ENCODE measurements around the gene CDC42EP1. TPM values are rescaled to one million over a fixed set of nuclear protein-coding genes. Genes with fewer than 3 reads are reported as not detected.
"Not testable (repeated sequence)": the region's sequence is repeated elsewhere in the genome, so short reads cannot be mapped to it uniquely, and the experiment has no call there.

Gene CDC42EP1
- total and polyA plus RNA-seq, 2 experiments from 2014 or later: 7.7 to 10.2 TPM

- H3F3A ChIP-seq (replicated peaks; ENCODE audit: low read depth): peaks cover 19% of the 10 kb centered on the region
- no peaks in the 10 kb centered on the region for H3K9me2 ChIP-seq (ENCODE audit: insufficient read depth)
- H3K4me3 ChIP-seq: no peak overlapping the region
- Mint-ChIP-seq H3K9me3 (no peaks in the 10 kb centered on the region), H3K36me3 (ENCODE audit: low read depth) (no peaks in the 10 kb centered on the region), H3K4me1 (peaks cover 42% of the 10 kb centered on the region), H3K27me3 (ENCODE audit: insufficient read depth, low read depth, poor library complexity) (peaks cover 19% of the 10 kb centered on the region), H3K4me3 (no peak overlapping the region), H3K27ac (no peak overlapping the region)
- TF ChIP-seq, protein P1, sequence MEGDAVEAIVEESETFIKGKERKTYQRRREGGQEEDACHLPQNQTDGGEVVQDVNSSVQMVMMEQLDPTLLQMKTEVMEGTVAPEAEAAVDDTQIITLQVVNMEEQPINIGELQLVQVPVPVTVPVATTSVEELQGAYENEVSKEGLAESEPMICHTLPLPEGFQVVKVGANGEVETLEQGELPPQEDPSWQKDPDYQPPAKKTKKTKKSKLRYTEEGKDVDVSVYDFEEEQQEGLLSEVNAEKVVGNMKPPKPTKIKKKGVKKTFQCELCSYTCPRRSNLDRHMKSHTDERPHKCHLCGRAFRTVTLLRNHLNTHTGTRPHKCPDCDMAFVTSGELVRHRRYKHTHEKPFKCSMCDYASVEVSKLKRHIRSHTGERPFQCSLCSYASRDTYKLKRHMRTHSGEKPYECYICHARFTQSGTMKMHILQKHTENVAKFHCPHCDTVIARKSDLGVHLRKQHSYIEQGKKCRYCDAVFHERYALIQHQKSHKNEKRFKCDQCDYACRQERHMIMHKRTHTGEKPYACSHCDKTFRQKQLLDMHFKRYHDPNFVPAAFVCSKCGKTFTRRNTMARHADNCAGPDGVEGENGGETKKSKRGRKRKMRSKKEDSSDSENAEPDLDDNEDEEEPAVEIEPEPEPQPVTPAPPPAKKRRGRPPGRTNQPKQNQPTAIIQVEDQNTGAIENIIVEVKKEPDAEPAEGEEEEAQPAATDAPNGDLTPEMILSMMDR (conservative IDR thresholded peaks at IDR 0.05; ENCODE audit: low read depth in 2 of 2): peak in 1 of 2 experiments; percentile 25; a peak in 3 of 4 replicates
- TF ChIP-seq EZH2phosphoT487 (IDR thresholded peaks at IDR 0.05; ENCODE audit: unreplicated experiment): no peak
- H3K4me1 ChIP-seq (ENCODE audit: insufficient read depth): peaks cover 37% of the 10 kb centered on the region
- H3K27ac ChIP-seq (ENCODE audit: low read depth): no peak overlapping the region
- no peaks in the 10 kb centered on the region for H4K20me1 ChIP-seq (replicated peaks; ENCODE audit: insufficient read depth)
- no peaks in the 10 kb centered on the region for H3K79me2 ChIP-seq (replicated peaks; ENCODE audit: insufficient read depth)
- H3K27me3 ChIP-seq (ENCODE audit: insufficient read depth): no peaks in the 10 kb centered on the region
- no peaks in the 10 kb centered on the region for H3K36me3 ChIP-seq (ENCODE audit: insufficient read depth)
- DNase-seq (ENCODE audit: low spot score): no peak
- no peak overlapping the region for H3K4me2 ChIP-seq
- no peak for ATAC-seq
- no peak overlapping the region for H2AFZ ChIP-seq
Measured at GRCh38 chr22:37549704-37550059, 10.6 kb upstream of the CDC42EP1 start.

- H3K9me2 ChIP-seq (ENCODE audit: insufficient read depth); H4K20me1 ChIP-seq (replicated peaks; ENCODE audit: insufficient read depth); H3K4me3 Mint-ChIP-seq; DNase-seq (ENCODE audit: low spot score); H3K27ac Mint-ChIP-seq; H3K4me3 ChIP-seq; H3K36me3 Mint-ChIP-seq (ENCODE audit: low read depth); H3K9me3 Mint-ChIP-seq; ATAC-seq; H3K27me3 ChIP-seq (ENCODE audit: insufficient read depth); H3K36me3 ChIP-seq (ENCODE audit: insufficient read depth); H3K79me2 ChIP-seq (replicated peaks; ENCODE audit: insufficient read depth); H3K27ac ChIP-seq (ENCODE audit: low read depth); H3K4me2 ChIP-seq; H2AFZ ChIP-seq: not testable (repeated sequence)
- Mint-ChIP-seq H3K4me1 (peaks cover 42% of the 10 kb centered on the region), H3K27me3 (ENCODE audit: insufficient read depth, low read depth, poor library complexity) (peaks cover 23% of the 10 kb centered on the region)
- H3F3A ChIP-seq (replicated peaks; ENCODE audit: low read depth): peaks cover 16% of the 10 kb centered on the region
- H3K4me1 ChIP-seq (ENCODE audit: insufficient read depth): peaks cover 33% of the 10 kb centered on the region
Measured at GRCh38 chr22:37550921-37551320, 9.4 kb upstream of the CDC42EP1 start.

- no peaks in the 10 kb centered on the region for H3K36me3 Mint-ChIP-seq (ENCODE audit: low read depth)
- no peaks in the 10 kb centered on the region for H3K9me2 ChIP-seq (ENCODE audit: insufficient read depth)
- H3F3A ChIP-seq (replicated peaks; ENCODE audit: low read depth): peaks cover 12% of the 10 kb centered on the region; the same call in 1 of the 2 replicates
- no peak for TF ChIP-seq STAT1 (IDR thresholded peaks at IDR 0.05; ENCODE audit: unreplicated experiment)
- no peak for TF ChIP-seq ZNF331 (CRISPR knock-in tag; IDR thresholded peaks at IDR 0.05; ENCODE audit: low read depth)
- no peak for TF ChIP-seq EZH2 (IDR thresholded peaks at IDR 0.05; ENCODE audit: low read depth, unreplicated experiment)
- no peak for TF ChIP-seq CREB1 (CRISPR knock-in tag; IDR thresholded peaks at IDR 0.05; ENCODE audit: low read depth)
- TF ChIP-seq JUNB (IDR thresholded peaks at IDR 0.05; ENCODE audit: unreplicated experiment): no peak
- no peak for TF ChIP-seq POLR2AphosphoS5 (IDR thresholded peaks at IDR 0.05; ENCODE audit: low read depth)
- TF ChIP-seq ZNF114 (CRISPR knock-in tag; IDR thresholded peaks at IDR 0.05): no peak
- TF ChIP-seq EZH2phosphoT487 (IDR thresholded peaks at IDR 0.05; ENCODE audit: unreplicated experiment): no peak
- TF ChIP-seq NANOG (IDR thresholded peaks at IDR 0.05; ENCODE audit: borderline replicate concordance): no peak
- TF ChIP-seq, protein P2, sequence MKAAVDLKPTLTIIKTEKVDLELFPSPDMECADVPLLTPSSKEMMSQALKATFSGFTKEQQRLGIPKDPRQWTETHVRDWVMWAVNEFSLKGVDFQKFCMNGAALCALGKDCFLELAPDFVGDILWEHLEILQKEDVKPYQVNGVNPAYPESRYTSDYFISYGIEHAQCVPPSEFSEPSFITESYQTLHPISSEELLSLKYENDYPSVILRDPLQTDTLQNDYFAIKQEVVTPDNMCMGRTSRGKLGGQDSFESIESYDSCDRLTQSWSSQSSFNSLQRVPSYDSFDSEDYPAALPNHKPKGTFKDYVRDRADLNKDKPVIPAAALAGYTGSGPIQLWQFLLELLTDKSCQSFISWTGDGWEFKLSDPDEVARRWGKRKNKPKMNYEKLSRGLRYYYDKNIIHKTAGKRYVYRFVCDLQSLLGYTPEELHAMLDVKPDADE (IDR thresholded peaks at IDR 0.05): no peak
- TF ChIP-seq, protein P1 (conservative IDR thresholded peaks at IDR 0.05; ENCODE audit: low read depth in 2 of 2): no peak
- H2AFZ ChIP-seq: no peak overlapping the region
- no peak for ATAC-seq
- peaks cover 26% of the 10 kb centered on the region for H3K27me3 Mint-ChIP-seq (ENCODE audit: insufficient read depth, low read depth, poor library complexity)
- peaks cover 31% of the 10 kb centered on the region for H3K4me1 ChIP-seq (ENCODE audit: insufficient read depth)
- no peaks in the 10 kb centered on the region for H4K20me1 ChIP-seq (replicated peaks; ENCODE audit: insufficient read depth)
- no peak overlapping the region; the same call in 2 of the 3 replicates for H3K4me3 Mint-ChIP-seq
- H3K27me3 ChIP-seq (ENCODE audit: insufficient read depth): peaks cover under 1% of the 10 kb centered on the region; the same call in 1 of the 2 replicates
- no peak for DNase-seq (ENCODE audit: low spot score)
- H3K79me2 ChIP-seq (replicated peaks; ENCODE audit: insufficient read depth): no peaks in the 10 kb centered on the region
- no peak overlapping the region for H3K4me3 ChIP-seq
- no peaks in the 10 kb centered on the region for H3K36me3 ChIP-seq (ENCODE audit: insufficient read depth)
- H3K4me2 ChIP-seq: peak overlapping the region; percentile 75; the same call in 1 of the 2 replicates
- peaks cover 45% of the 10 kb centered on the region for H3K4me1 Mint-ChIP-seq
- no peak overlapping the region for H3K27ac Mint-ChIP-seq
- no peak overlapping the region for H3K27ac ChIP-seq (ENCODE audit: low read depth)
- H3K9me3 Mint-ChIP-seq: no peaks in the 10 kb centered on the region
Measured at GRCh38 chr22:37551981-37552380, 8.3 kb upstream of the CDC42EP1 start.
